ENCODE measurements around the gene ALDH1B1. TPM values are rescaled to one million over a fixed set of nuclear protein-coding genes. Genes with fewer than 3 reads are reported as not detected.

ALDH1B1 gene
- total RNA-seq, 1 experiment from 2014 or later = 35.7 TPM

- Mint-ChIP-seq H3K4me1 (ENCODE audit: low read depth, unreplicated experiment) (peaks cover 17% of the 10 kb centered on the region), H3K27ac (ENCODE audit: unreplicated experiment) (no peak overlapping the region), H3K9me3 (ENCODE audit: unreplicated experiment) (peaks cover under 1% of the 10 kb centered on the region), H3K36me3 (ENCODE audit: insufficient read depth, unreplicated experiment) (no peaks in the 10 kb centered on the region), H3K4me3 (ENCODE audit: unreplicated experiment) (no peak overlapping the region), H3K27me3 (ENCODE audit: insufficient read depth, unreplicated experiment) (no peaks in the 10 kb centered on the region)
- Histone ChIP-seq H3K9me3 (peaks cover 3% of the 10 kb centered on the region; the same call in 1 of the 2 replicates), H3K27me3 (replicated peaks; ENCODE audit: control insufficient read depth, insufficient read depth, low read length) (no peaks in the 10 kb centered on the region), H3K4me1 (peaks cover 17% of the 10 kb centered on the region), H3K36me3 (ENCODE audit: control insufficient read depth, insufficient read depth, low read length) (no peaks in the 10 kb centered on the region), H3K4me3 (ENCODE audit: low read depth, low read length) (no peak overlapping the region)
- no peak for DNase-seq
- BruUV-seq (replicated peaks) = no TSS peak
- intact Hi-C loops (cut with micrococcal nuclease; ENCODE audit: unreplicated experiment) = loop anchor here (10.0 kb wide), 2 partner anchors 49 to 51 kb away; partner anchors contain the start of gene ALDH1B1
- CTCF ChIA-PET = no interaction called here
- no peak for TF ChIP-seq CTCF (IDR thresholded peaks at IDR 0.05; ENCODE audit: insufficient read depth in 1 of 2, low read depth in 1 of 2, low read length in 1 of 2, severe bottlenecking in 1 of 2, unreplicated experiment in 1 of 2)
- POLR2A ChIA-PET = no interaction called here
These were observed 52.9 kb downstream of the ALDH1B1 start for GRCh38 chr9:38445154-38446043.

GRCh38 chr9:38447703-38448102, 55.2 kb downstream of the ALDH1B1 start:
- CTCF ChIA-PET = no interaction called here
- POLR2A ChIA-PET = no interaction called here

More at GRCh38 chr9:38447703-38448102, 55.2 kb downstream of the ALDH1B1 start:
- peaks cover 12% of the 10 kb centered on the region for H3K4me1 Mint-ChIP-seq (ENCODE audit: low read depth, unreplicated experiment)
- H3K36me3 Mint-ChIP-seq (ENCODE audit: insufficient read depth, unreplicated experiment) = no peaks in the 10 kb centered on the region
- H3K9me3 ChIP-seq = peaks cover 3% of the 10 kb centered on the region; the same call in 1 of the 2 replicates
- no peaks in the 10 kb centered on the region for H3K36me3 ChIP-seq (ENCODE audit: control insufficient read depth, insufficient read depth, low read length)
- H3K27ac Mint-ChIP-seq (ENCODE audit: unreplicated experiment) = no peak overlapping the region
- no peak overlapping the region for H3K4me3 ChIP-seq (ENCODE audit: low read depth, low read length)
- no peak for TF ChIP-seq CTCF (IDR thresholded peaks at IDR 0.05; ENCODE audit: insufficient read depth in 1 of 2, low read depth in 1 of 2, low read length in 1 of 2, severe bottlenecking in 1 of 2, unreplicated experiment in 1 of 2)
- DNase-seq = no peak
- no peaks in the 10 kb centered on the region for H3K27me3 ChIP-seq (replicated peaks; ENCODE audit: control insufficient read depth, insufficient read depth, low read length)
- BruUV-seq (replicated peaks) = no TSS peak
- H3K27me3 Mint-ChIP-seq (ENCODE audit: insufficient read depth, unreplicated experiment) = no peaks in the 10 kb centered on the region
- H3K4me3 Mint-ChIP-seq (ENCODE audit: unreplicated experiment) = no peak overlapping the region
- intact Hi-C loops (cut with micrococcal nuclease; ENCODE audit: unreplicated experiment) = loop anchor here (10.0 kb wide), 2 partner anchors 47 to 53 kb away; partner anchors contain the start of gene ALDH1B1
- H3K4me1 ChIP-seq = peaks cover 14% of the 10 kb centered on the region
- peaks cover 9% of the 10 kb centered on the region for H3K9me3 Mint-ChIP-seq (ENCODE audit: unreplicated experiment)

Other genes with a start within 250 kb of the ALDH1B1 start
- gene IGFBPL1, start 31.8 kb downstream of the ALDH1B1 start, total RNA-seq (2022) = 1.3 and 1.6 TPM in 2 replicates
- 0.16 and 2.6 TPM in 2 replicates for gene ANKRD18A, start 227.9 kb downstream of the ALDH1B1 start, total RNA-seq (2022)

Measured in Caco-2 (cell line).